ENCODE measurements around the gene INPP5E. TPM values are rescaled to one million over a fixed set of nuclear protein-coding genes. Genes with fewer than 3 reads are reported as not detected.
A peak's percentile ranks its signal among the peaks of the same experiment; 100 is the strongest.

Gene INPP5E
- total RNA-seq, 8 experiments from 2014 or later, result 4.5 to 11.1 (median 8.6) TPM

DNA sequence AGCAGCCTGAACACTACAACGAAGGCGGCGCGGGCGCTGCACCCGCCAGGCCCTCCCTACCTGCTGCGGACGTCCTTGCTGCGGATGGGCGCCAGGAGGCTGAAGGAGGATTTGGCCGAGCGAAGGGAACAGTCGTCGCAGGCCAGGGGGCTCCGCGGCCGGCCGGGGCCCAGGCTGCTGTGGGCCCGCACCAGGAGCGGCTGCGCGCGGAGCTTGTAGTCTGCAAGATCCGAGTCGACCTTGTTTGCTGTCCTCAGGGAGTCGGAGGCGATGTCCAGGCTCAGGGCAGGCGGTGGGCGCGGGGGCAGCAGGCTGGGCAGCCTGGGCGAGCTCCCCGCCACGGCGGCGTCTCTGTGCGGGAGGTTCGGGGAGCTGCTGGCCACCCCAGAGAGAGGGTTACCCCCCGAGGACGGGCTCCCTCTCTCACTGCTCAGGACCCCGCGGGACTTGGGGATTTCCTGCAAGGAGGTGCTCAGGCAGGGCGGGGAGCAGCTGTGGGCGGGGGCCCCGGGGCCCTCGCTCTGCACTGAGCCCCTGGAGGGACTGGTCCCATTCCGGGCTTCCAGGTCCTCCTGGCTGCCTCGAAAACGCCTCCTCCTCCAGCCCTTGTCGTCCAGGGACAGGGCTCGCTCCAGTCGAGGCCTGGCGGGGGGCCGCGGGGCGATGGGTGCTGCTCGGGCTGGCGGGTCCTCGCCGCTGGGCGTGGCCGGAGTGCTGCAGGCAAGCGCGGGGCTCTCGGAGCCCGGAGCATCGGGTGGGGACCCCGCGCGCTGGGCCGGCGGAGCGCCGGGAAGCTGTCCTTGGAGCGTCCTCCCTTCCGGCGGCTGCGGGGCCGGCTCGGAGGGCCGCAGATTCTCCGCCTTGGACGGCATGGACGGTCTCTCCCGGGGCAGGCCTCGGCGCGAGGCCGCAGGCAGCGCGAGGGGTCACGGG is 831 bp downstream of the INPP5E start:
- H3K27ac ChIP-seq, result peak overlapping the region in 1 of 2 donors; percentile 70
- peaks cover 20 to 23% of the 10 kb centered on the region in 2 donors for H3K4me1 ChIP-seq (replicated peaks in 1 of 2)
- in situ Hi-C loops (cut with MboI; ENCODE audit: low pct_unique_long_range_greater_than_20kb in 2 of 9, low sequenced_read_pairs in 9 of 9, unreplicated experiment in 9 of 9), result no loop called here
- peak overlapping the region; percentile 49 to 98 (median 85) for H3K4me3 ChIP-seq
- WGBS, 10 experiments, result 0 to 10% (median 0%) methylated on average over 1 to 5 of the region's 91 CpGs; no CpG with 5 or more reads in 7 of the 10 experiments
- ATAC-seq (replicated peaks in 6 of 8), result peak; percentile 26 to 52 (median 40)

DNA sequence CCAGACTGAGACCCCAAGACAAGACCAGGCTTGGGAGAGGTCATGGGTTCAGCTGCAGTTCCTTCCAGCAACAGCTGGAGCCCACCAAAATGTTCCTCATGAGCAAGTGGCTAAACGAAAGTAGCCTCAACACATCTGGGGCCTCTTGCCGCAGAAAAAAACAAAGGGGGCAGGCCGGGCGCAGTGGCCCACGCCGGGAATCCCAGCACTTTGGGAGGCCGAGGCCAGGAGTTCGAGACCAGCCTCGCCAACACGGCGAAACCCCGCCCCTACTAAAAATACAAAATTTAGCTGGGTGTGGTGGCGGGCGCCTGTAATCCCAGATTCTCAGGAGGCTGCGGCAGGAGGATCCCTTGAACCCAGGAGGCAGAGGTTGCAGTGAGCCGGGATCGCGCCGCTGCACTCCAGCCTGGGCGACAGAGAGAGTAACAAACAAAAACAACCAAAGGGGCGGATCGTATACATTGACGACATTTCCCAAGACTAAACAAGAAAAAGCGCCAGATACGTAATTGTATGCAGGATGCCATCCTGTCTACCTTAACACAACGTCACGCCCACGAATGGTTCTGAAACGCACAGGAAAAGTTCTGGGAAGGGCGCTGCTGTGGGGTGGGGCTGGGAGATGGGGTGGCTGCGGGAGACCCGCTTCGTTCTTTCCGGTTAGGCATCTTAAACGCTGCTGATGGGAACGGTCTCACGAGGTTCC is 1.7 kb downstream of the INPP5E start:
- peak in 1 of 8 experiments; percentile 18 for ATAC-seq (replicated peaks in 6 of 8)
- 5 to 61% (median 37%) methylated on average over 2 to 18 of the region's 37 CpGs; no CpG with 5 or more reads in 3 of the 10 experiments for WGBS, 10 experiments
- peaks cover 20 to 23% of the 10 kb centered on the region in 2 donors for H3K4me1 ChIP-seq (replicated peaks in 1 of 2)
- no peak overlapping the region for H3K27ac ChIP-seq
- in situ Hi-C loops (cut with MboI; ENCODE audit: low pct_unique_long_range_greater_than_20kb in 2 of 9, low sequenced_read_pairs in 9 of 9, unreplicated experiment in 9 of 9), result no loop called here
- H3K4me3 ChIP-seq, result peak overlapping the region; percentile 49 to 98 (median 85)

DNA sequence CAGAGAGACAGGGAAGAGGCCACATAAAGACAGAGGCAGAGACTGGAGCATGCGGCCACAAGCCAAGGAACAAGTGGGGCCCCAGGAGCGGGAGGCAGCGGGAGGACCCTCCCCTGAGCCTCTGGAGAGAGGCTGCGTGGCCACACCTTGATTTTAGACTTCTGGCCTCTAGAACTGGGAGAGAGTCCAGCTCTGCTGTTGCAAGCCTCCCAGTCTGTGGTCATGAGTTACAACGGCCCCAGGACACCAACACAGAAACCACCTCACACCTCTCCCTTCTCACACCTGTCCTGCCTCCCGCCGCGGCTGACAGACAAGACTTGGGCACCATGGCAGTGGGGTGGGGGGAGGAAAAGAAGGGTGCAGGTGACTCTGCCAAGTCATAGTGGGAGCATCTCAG is 2.2 kb downstream of the INPP5E start:
- in situ Hi-C loops (cut with MboI; ENCODE audit: low pct_unique_long_range_greater_than_20kb in 2 of 9, low sequenced_read_pairs in 9 of 9, unreplicated experiment in 9 of 9), result no loop called here
- no peak overlapping the region for H3K27ac ChIP-seq
- WGBS, 10 experiments, result 60 to 81% (median 70%) methylated on average over 1 to 4 of the region's 8 CpGs; no CpG with 5 or more reads in 5 of the 10 experiments

DNA sequence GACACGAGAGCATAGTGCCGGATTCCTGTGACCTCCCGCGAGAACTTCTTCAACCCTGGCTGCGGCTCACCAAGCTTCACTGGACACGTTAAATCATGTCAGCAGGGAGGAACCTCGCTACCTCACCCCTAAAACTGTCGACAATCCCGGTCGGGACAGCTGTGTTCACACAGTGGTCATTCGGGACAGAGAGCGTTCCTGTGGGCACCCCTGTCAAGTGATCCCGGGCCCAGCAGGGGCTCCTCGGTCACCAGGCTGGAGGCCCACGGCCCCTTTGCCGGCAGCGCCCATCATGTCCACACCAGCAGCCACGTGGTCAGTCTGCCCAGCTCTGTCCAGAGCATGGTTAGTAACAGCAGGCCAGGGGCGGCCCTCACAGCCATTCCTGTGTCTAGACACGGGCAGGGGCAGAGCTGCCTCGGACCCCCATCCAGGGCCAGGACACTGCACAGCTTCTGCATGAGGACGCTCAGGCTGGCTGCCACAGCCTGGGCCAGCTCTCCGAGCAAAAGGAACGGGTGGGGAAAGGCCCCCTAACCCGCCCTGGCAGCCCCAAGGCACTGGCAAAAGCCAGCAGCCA is 3.5 kb downstream of the INPP5E start:
- H3K4me3 ChIP-seq, result no peak overlapping the region
- no peak overlapping the region for H3K27ac ChIP-seq
- 80 to 100% (median 96%) methylated on average over 1 to 12 of the region's 25 CpGs; no CpG with 5 or more reads in 2 of the 10 experiments for WGBS, 10 experiments
- H3K4me1 ChIP-seq (replicated peaks in 1 of 2), result peaks cover 20 to 23% of the 10 kb centered on the region in 2 donors
- in situ Hi-C loops (cut with MboI; ENCODE audit: low pct_unique_long_range_greater_than_20kb in 2 of 9, low sequenced_read_pairs in 9 of 9, unreplicated experiment in 9 of 9), result no loop called here
- ATAC-seq (replicated peaks in 6 of 8), result no peak

More for the DNA sequence above, 2.2 kb downstream of the INPP5E start:
- peak in 2 of 8 experiments; percentile 1 to 8 for ATAC-seq (replicated peaks in 6 of 8)
- Histone ChIP-seq H3K4me1 (replicated peaks in 1 of 2) (peaks cover 20 to 23% of the 10 kb centered on the region in 2 donors), H3K4me3 (peak overlapping the region; percentile 5 to 98 (median 74))

DNA sequence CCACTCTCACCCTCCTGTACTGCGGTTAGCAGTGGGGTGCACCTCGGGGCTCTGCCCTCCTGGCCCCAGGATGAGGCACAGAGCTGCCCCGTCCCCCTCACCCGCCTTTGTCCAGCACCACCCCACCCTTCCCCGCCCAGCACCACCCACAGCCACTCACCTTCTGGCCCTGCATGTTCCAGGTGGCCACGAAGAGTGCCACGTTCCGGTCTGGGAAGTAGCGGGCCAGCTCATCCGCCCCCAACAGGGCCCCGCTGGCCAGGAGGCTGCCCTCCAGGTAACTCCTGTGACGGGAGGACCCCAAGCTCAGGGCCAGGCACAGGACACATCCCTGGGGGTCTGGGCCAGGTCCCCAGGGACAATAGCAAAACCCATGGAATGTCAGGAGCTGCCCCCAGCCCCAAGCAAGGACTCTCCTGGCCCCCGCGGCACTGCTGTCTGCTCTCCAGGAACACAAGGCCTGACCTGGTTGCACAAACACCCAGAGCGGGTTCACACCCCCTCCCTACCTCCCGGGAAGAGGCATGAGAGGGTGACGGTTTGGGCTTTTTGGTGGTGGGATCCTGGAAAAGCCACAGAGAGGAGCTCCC is 5.0 kb downstream of the INPP5E start:
- no CpG with 5 or more reads among the region's 17 CpGs for WGBS, 10 experiments
- Histone ChIP-seq H3K4me3 (no peak overlapping the region), H3K27ac (no peak overlapping the region), H3K4me1 (replicated peaks in 1 of 2) (peaks cover 14 to 17% of the 10 kb centered on the region in 2 donors)
- no peak for ATAC-seq (replicated peaks in 6 of 8)
- in situ Hi-C loops (cut with MboI; ENCODE audit: low pct_unique_long_range_greater_than_20kb in 2 of 9, low sequenced_read_pairs in 9 of 9, unreplicated experiment in 9 of 9), result no loop called here

DNA sequence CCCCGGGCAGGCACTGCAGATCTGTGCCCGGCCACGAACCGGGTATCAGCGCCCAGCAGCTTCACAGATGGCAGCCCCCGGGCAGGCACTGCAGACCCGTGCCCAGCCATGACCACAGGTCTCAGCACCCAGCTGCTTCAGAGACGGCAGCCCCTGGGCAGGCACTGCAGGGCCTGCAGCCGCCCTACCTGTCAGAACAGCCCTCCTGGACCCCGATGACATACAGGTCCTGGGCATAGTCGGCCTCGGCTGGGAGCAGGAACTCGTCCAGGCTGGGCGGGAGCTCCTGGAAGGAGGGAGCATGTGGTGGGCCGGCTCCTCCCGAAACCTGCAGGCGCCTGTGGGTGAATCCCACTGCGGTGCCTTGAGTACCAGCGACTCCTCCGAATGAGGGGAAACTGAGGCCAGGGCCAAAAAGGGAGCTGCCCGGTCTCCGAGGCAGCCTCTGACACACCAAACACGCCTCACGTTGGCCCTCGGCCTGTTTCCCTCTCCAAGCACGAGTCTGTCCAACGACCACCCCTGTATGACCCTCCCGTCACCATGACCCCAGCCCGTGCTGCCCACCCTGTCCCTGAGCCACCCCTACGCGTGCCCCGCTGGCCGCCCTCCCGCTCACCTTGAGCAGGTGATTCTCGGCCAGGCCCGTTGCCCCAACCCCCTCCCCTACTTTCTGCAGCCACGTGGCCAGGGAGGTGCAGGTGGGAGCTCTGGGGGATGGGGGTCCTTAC is 5.6 kb downstream of the INPP5E start:
- H3K4me3 ChIP-seq, result no peak overlapping the region
- no peak overlapping the region for H3K27ac ChIP-seq
- in situ Hi-C loops (cut with MboI; ENCODE audit: low pct_unique_long_range_greater_than_20kb in 2 of 9, low sequenced_read_pairs in 9 of 9, unreplicated experiment in 9 of 9), result no loop called here
- H3K4me1 ChIP-seq (replicated peaks in 1 of 2), result peaks cover 14 to 17% of the 10 kb centered on the region in 2 donors
- WGBS, 10 experiments, result 70 to 100% (median 87%) methylated on average over 2 to 4 of the region's 37 CpGs; no CpG with 5 or more reads in 7 of the 10 experiments
- no peak for ATAC-seq (replicated peaks in 6 of 8)

DNA sequence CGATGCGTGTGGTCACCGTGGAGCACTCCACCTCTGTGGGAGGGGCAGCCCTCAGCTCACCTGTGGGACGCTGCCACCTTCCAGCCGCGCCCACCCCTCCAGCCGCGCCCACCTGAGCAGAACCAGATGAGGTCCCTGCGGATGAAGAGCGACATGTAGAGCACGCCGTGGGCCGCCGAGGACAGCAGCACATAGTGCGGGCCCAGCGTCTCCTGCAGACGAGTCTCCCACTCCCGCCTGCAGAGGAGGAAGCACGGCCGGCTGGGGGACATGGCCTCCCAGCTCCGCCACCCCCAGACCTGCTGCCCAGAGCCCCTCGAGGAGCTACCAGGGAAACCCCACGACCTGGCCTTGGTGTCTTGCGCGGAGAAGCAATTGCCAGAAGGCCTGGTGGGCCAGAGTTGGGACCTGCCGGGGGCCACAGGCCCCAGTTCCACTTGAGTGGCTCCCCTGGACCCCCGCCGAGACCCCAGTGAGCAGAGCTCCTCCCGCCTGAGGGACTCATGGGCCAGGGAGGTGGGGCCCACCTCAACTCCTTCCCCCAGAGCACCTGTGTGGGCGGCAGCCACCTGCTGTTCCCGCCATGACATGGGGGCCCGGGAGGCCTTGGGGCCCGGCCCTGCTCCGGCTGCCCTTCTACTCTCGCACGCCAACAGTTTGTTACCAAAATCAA is 6.5 kb downstream of the INPP5E start:
- in situ Hi-C loops (cut with MboI; ENCODE audit: low pct_unique_long_range_greater_than_20kb in 2 of 9, low sequenced_read_pairs in 9 of 9, unreplicated experiment in 9 of 9), result no loop called here
- no peak overlapping the region for H3K27ac ChIP-seq
- no peak for ATAC-seq (replicated peaks in 6 of 8)
- WGBS, 10 experiments, result 89 to 91% methylated on average over 3 to 4 of the region's 36 CpGs; no CpG with 5 or more reads in 8 of the 10 experiments
- H3K4me3 ChIP-seq, result no peak overlapping the region
- peaks cover 14 to 17% of the 10 kb centered on the region in 2 donors for H3K4me1 ChIP-seq (replicated peaks in 1 of 2)

DNA sequence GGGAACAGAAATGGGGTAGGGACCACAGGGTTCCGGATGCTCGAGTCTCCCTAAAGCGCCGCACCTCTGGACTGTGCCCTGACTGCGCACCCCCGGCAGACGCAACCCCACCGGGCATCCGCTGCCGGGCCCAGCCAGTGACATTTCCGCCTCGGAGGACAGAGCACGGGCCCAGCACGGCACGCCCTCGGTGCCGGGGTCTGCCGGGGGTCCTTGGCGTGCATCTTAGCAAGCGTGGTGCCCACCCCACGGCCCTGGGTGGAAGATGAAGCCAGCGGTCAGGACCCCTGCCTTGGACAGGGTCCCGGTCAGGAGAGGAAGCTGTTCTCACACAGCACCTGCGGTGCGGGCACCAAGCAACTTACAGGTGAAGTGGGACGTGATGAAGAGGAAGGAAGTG is 7.1 kb downstream of the INPP5E start:
- in situ Hi-C loops (cut with MboI; ENCODE audit: low pct_unique_long_range_greater_than_20kb in 2 of 9, low sequenced_read_pairs in 9 of 9, unreplicated experiment in 9 of 9), result no loop called here
- H3K4me1 ChIP-seq (replicated peaks in 1 of 2), result peaks cover 8 to 12% of the 10 kb centered on the region in 2 donors
- no peak overlapping the region for H3K27ac ChIP-seq
- 50 to 100% (median 99%) methylated on average over 1 to 13 of the region's 26 CpGs; no CpG with 5 or more reads in 5 of the 10 experiments for WGBS, 10 experiments
- H3K4me3 ChIP-seq, result no peak overlapping the region
- ATAC-seq (replicated peaks in 6 of 8), result peak in 1 of 8 experiments; percentile 2

DNA sequence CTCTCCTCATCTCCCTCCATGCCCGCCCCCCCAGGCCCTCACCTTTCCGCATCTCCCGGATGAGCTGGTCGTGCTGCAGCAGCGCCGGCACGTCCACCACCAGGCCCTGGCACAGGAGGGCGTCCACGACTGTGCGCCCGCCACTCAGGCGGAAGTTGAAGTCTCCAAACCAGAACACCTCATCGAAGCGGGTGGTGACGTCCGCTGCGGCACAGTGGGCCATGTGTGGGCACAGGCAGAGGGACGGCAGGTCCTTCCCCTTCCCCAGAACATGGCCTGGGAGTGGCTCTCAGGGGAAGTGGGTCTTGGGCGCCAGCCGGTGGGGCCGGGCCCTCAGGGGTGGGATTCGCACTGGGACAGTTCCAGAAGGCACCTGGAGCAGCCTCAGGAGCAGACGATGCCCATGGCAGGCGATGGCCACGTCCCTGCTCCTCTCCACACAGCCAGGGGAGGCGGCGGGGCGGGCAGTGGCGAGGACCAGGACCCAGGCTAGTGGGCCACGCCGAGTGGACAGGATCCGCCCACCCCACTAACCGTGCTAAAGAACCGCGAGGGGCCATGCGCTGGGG is 7.8 kb downstream of the INPP5E start:
- Histone ChIP-seq H3K4me3 (no peak overlapping the region), H3K27ac (no peak overlapping the region), H3K4me1 (replicated peaks in 1 of 2) (peaks cover under 1 to 5% of the 10 kb centered on the region in 2 donors)
- ATAC-seq (replicated peaks in 6 of 8), result peak in 1 of 8 experiments; percentile 2
- in situ Hi-C loops (cut with MboI; ENCODE audit: low pct_unique_long_range_greater_than_20kb in 2 of 9, low sequenced_read_pairs in 9 of 9, unreplicated experiment in 9 of 9), result no loop called here
- WGBS, 10 experiments, result no CpG with 5 or more reads among the region's 36 CpGs

DNA sequence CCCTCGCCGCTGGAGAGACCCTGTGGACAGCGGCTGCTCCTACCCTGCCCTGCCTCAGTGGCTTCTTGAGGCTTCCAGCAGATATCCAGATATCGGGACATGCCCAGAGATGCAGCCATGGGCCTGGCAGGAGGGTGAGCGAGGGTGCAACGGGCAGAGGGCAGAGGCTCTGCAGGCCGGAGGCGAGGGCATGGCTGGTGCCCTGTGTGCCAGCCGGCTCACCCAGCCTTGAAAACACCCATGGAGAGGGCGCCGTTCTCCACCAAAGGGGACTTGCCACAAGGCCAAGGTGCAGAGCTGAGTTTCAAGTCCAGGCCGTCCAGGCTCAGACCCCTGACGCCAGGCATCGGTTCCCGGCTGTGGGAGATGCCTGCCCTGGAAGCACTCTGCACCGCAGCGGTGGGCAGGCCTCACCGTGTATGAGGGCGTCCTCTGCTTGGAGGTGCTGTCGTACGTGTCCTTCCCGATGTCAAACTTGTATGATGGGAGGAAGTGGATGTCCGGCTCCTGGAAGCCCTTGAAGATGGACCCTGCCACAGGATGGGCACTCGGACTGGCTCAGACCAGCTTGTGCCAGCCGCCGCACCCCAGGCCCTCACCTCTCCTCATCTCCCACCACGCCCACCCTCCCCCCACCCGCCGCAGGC is 8.9 kb downstream of the INPP5E start:
- H3K4me1 ChIP-seq (replicated peaks in 1 of 2), result no peaks in the 10 kb centered on the region
- in situ Hi-C loops (cut with MboI; ENCODE audit: low pct_unique_long_range_greater_than_20kb in 2 of 9, low sequenced_read_pairs in 9 of 9, unreplicated experiment in 9 of 9), result no loop called here
- peak in 3 of 8 experiments; percentile 1 to 12 (median 8) for ATAC-seq (replicated peaks in 6 of 8)
- H3K4me3 ChIP-seq, result no peak overlapping the region
- H3K27ac ChIP-seq, result no peak overlapping the region
- WGBS, 10 experiments, result 93 to 100% (median 96%) methylated on average over 1 to 10 of the region's 29 CpGs; no CpG with 5 or more reads in 5 of the 10 experiments

Measured in motor neuron (in vitro differentiated cells).